Stimulated activated CD4-positive, alpha-beta T cell treated with anti-CD3 and anti-CD28 coated beads, TNF-alpha, amount 100 ng/mL, for 1 hour (primary cell): ENCODE measurements around the gene GTF3C1.

ENCODE experiments used
- DNase-seq, 3 donors: peaks; one replicate each; pipeline ENCODE4 v3.0.0-alpha.2; 2020; ENCODE audit warnings: low read depth in 3 of 3, low spot score in 1 of 3

GTF3C1 gene

DNA sequence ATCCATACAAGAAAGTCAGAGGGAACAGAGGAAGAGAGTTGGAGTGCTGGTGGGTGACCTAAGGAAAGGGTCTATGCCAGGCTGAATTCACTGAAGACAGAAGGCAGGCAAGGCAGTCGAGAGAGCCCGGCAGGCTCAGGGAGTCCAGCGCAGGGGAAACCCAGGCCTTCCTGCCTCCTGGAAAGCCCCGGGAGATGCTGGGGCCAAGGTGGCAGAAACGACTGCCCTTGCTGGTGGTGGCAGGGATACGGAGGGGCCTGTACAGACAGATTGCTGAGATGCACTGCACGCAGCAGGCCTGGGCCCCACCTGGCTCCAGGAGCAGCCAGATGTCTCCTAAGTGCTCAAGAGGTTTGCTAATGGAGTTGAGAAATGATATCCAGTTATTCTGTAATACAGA, 59.8 kb downstream of the GTF3C1 start:
- no peak for DNase-seq

DNA sequence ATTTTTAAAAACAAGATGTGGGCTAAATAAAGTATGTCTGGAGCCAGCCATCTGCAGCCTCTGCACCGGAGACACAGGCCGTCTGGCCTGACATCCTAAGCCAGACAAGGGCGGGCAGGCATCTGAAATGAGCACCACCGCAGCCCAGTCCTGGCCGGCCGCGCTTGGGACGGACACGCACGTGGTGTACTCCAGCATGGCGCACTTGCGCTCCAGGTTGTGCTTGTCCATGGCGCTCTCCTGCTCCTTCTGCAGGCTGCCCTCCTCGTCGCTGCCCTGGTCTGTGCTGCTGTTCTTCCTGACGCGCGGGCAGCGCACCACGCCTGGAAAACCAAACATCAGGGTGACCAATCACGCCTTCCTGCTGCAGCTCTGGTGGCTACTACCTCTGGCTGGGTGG, 60.3 kb downstream of the GTF3C1 start:
- DNase-seq = no peak

- no peak for DNase-seq
These were observed 63.0 kb downstream of the GTF3C1 start for GRCh38 chr16:27486760-27487159.

GRCh38 chr16:27486344-27486743, 63.4 kb downstream of the GTF3C1 start:
- no peak for DNase-seq

DNA sequence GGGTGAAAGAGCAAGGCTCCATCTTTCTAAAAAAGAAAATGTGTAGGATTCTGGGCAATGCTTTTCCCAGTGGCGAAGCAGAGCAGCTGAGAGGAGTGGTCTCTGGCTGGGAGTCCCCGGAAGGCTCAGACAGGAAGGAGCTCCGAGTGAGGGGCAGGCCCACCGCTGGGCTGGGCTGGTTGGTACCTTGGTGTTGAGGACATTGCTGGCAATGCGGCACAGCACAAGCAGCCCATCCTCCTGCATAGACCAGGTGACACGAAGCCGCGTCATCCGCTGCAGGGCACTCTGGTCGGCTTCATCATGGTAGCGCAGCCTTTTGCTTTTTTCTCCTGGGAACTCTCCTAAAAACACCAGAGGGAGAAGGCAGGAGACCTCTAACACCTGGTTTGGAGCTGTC, 63.9 kb downstream of the GTF3C1 start:
- DNase-seq = no peak

DNA sequence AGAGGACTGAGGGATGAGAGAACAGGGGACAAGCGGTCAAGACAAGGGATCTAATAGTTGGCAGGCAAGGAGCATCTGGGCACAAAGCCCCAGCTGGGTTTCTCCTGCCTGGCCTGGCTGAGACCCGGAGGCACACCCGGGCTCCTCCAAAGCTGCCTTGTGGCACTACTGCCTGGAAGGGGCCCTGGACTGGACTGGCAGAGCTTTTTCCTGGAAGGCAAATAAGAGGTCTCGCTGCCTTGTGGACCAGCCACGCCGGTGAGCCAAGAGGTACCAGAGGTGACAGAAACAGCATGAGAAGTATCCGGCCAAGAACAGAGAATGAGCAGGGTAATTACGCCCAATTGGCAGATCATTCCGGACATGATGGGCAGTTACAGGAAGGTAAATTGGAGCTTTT, 64.6 kb downstream of the GTF3C1 start:
- no peak for DNase-seq

DNA sequence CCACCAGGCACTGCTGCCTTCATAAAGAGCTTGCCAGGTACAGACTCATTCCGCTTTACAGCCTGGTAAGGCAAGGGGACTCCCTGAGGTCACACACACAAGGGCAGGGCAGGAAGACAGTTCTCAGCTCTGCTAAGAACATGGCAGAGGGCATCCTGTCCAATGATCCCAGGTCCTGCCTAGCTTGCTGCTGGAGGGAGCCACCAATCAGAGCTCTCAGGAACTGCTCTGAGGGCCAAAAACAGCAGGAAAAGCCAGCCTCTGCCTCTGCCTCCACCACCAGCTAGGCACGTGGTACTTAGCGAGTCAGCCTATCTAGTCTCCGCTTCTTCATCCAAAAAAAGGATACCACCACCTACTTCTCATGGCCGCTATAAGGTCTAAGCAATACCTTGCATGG, 66.1 kb downstream of the GTF3C1 start:
- DNase-seq = no peak

GRCh38 chr16:27483088-27483437, 66.7 kb downstream of the GTF3C1 start:
- DNase-seq = no peak

- no peak for DNase-seq
These were observed 67.2 kb downstream of the GTF3C1 start for GRCh38 chr16:27482397-27483087.

GRCh38 chr16:27481282-27481934, 68.3 kb downstream of the GTF3C1 start:
- DNase-seq = no peak

- DNase-seq = no peak
These were observed 69.0 kb downstream of the GTF3C1 start for GRCh38 chr16:27480761-27481160.

- DNase-seq = no peak
These were observed 73.5 kb downstream of the GTF3C1 start for GRCh38 chr16:27476240-27476639.

DNA sequence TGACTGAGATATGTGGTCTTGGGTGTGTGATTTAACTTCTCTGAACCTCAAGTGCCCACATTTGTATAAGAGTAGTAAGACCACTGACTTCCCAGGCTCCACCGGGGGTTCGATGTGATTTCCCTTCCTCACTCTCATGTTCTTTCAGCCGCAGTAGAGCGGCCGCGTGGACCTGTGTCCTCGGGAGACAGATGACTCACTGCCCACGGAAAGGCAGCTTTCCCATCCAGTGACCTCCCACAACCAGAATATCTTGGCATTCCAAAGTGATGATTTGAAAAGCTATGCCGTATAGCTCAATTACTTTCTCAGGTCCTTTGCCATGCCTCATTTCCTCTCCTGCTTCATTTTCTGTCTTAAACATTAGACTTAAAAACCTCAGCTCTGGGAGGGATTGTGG, 74.2 kb downstream of the GTF3C1 start:
- no peak for DNase-seq

DNA sequence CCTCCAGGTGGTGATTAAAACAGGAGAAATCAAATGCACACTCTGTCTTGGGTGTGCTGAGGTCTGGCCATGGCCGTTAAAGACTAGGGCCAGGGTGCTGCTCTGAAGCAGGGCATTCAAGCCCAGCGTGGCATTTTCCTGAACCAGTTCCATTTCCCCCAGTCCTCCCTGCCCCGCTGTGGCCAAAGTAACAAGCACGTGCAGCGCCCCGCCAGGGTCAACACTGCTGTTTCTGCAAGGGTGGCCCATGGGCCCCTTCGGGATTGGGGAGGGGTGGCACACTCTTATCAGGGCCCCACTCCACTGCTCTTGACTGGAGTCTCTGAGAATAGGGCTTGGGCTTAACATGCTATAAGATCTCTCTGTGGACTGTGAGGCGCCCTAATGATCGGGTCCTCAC, 74.8 kb downstream of the GTF3C1 start:
- DNase-seq = no peak

GRCh38 chr16:27474041-27474440, 75.7 kb downstream of the GTF3C1 start:
- DNase-seq = no peak

DNA sequence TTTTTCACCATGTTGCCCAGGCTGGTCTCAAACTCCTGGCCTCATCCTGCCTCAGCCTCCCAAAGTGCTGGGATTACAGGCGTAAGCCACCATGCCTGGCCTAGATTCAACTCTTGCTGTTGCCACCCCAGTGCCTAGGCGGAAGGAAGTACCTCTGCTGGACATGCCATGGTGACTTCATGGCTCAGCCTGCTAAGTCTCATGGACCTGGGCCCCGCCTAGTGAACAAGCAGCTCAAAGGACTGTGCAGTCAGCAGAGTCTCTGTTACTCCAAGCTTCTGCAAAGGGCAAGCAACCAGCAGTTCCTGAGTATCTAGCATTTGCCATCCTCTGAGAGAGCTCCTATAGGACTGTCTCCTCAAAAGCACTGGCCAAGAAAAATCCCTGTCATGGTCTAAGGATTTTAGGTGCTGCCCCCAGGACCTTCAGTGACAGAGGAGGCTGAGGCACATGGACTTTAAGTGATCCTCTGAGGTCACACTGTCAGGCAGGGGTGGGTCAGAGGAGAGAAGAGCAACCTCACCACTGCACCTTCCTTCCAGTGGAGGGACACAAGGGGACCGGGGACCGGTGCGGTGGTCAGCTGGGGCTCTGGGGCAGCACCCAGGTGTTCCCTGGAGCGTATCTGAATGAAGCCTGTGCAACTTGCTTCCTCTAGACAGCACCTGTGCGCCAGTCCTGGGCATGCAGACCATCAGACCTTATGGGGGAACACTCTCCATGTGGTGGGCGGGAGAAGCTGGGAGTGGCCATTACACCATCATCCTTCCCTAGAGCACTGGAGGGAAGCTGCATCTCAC, 76.4 kb downstream of the GTF3C1 start:
- DNase-seq = no peak

GRCh38 chr16:27472091-27473020, 77.4 kb downstream of the GTF3C1 start:
- no peak for DNase-seq

DNA sequence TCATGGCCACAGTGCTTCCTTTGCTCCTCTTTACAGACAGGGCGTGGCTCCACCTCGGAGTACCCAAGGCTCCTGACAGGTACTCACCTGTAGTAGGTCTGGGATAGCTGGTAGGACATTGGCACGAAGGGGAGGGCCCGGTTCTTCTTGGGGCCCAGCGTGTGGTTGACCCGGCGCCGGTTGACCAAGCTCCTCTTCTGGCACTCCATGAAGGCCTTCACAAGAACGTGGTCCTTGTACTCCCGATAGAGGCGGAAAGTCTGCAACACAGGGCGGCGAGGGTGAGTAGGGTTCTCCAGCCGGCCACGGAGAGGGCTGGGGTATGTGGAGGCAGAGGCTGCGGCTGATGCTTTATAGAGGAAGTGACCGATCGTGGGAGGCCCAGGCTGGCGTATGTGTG, 78.1 kb downstream of the GTF3C1 start:
- no peak for DNase-seq

- no peak for DNase-seq
These were observed 78.9 kb downstream of the GTF3C1 start for GRCh38 chr16:27470567-27471431.

- no peak for DNase-seq
These were observed 80.7 kb downstream of the GTF3C1 start for GRCh38 chr16:27468941-27469531.
